ENCODE measurements around the gene LRRIQ3. TPM values are rescaled to one million over a fixed set of nuclear protein-coding genes. Genes with fewer than 3 reads are reported as not detected.

The LRRIQ3 gene
- total RNA-seq, 1 experiment from 2014 or later: 0.26 TPM

DNA sequence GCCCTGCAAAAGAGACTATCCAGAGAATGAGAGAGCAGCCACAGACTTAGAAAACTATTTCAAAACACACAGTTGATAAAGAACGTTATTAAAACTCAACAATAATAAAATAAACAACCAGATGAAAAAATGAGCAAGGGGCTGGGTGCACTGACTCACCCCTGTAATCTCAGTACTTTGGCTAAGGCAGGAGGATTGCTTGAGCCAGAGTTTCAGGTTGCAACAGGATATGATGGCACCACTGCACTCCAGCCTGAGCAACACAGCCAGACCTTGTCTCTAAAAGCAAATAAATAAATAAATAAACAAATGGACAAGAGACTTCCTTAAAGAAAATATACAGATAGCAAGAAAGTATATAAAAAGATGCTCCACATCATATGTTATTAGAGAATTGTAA, 144.6 kb downstream of the LRRIQ3 start:
- H3K18ac ChIP-seq (ENCODE audit: insufficient read length, low read depth, low read length): no peak overlapping the region
- no peak overlapping the region for H2BK12ac ChIP-seq (ENCODE audit: insufficient read length, low read depth, low read length)
- TF ChIP-seq CTCF (conservative IDR thresholded peaks at IDR 0.05): no peak
- no peak overlapping the region for H3K9ac ChIP-seq (ENCODE audit: extremely low read depth, insufficient read length, low read length)
- no peak overlapping the region for H3K14ac ChIP-seq (ENCODE audit: insufficient read depth, low read length)
- H2BK20ac ChIP-seq (ENCODE audit: low read depth, low read length, poor library complexity, severe bottlenecking): no peak overlapping the region
- DNase-seq: no peak
- H2BK15ac ChIP-seq (ENCODE audit: low read depth, low read length): no peak overlapping the region
- H4K5ac ChIP-seq (ENCODE audit: insufficient read length, low read depth, low read length): no peak overlapping the region
- H3K27ac ChIP-seq (ENCODE audit: insufficient read length, low read depth, low read length): no peak overlapping the region
- no peak overlapping the region for H2BK120ac ChIP-seq (ENCODE audit: low read depth, low read length, poor library complexity, severe bottlenecking)
- H3K4me2 ChIP-seq (ENCODE audit: insufficient read depth, insufficient read length, low read length): no peak overlapping the region
- no peaks in the 10 kb centered on the region for H3K79me1 ChIP-seq (ENCODE audit: insufficient read depth, low read depth, low read length, poor library complexity, severe bottlenecking)
- no peaks in the 10 kb centered on the region for H4K20me1 ChIP-seq (ENCODE audit: control insufficient read depth, insufficient read depth, insufficient read length)
- no peaks in the 10 kb centered on the region for H3K4me1 ChIP-seq (ENCODE audit: insufficient read depth, low read length)
- H3K9me3 ChIP-seq (ENCODE audit: control insufficient read depth, low read depth, low read length): no peaks in the 10 kb centered on the region
- H3K56ac ChIP-seq (ENCODE audit: insufficient read length, low read depth, low read length): no peak overlapping the region
- H4K91ac ChIP-seq (ENCODE audit: insufficient read length, low read depth, low read length): no peak overlapping the region
- no CpG with 5 or more reads among the region's 1 CpG for WGBS (ENCODE audit: extremely low coverage, insufficient read length, low lambda C conversion rate)
- no peaks in the 10 kb centered on the region for H3K27me3 ChIP-seq (ENCODE audit: insufficient read depth, low read length)
- H3K79me2 ChIP-seq (ENCODE audit: insufficient read depth, low read length): no peaks in the 10 kb centered on the region
- no peaks in the 10 kb centered on the region for H3K36me3 Mint-ChIP-seq (ENCODE audit: insufficient read depth in 1 of 3, low read depth in 3 of 3)
- H2AFZ ChIP-seq (ENCODE audit: low read length): no peak overlapping the region
- H3K23ac ChIP-seq (ENCODE audit: insufficient read length, low read depth, low read length): no peak overlapping the region
- H3K4me1 Mint-ChIP-seq: peaks cover 2% of the 10 kb centered on the region in 2 experiments; a peak in 3 of 4 replicates
- no peak overlapping the region for H2BK5ac ChIP-seq (ENCODE audit: insufficient read length, low read length)
- H3K4ac ChIP-seq (ENCODE audit: low read depth, low read length): no peak overlapping the region
- H3T11ph ChIP-seq (ENCODE audit: low read length): no peak overlapping the region
- H3K4me3 Mint-ChIP-seq: no peak overlapping the region
- H4K8ac ChIP-seq (replicated peaks; ENCODE audit: insufficient read length, low read depth, low read length): no peak overlapping the region
- H3K23me2 ChIP-seq (ENCODE audit: insufficient read length, low read depth, low read length, poor library complexity, severe bottlenecking): no peaks in the 10 kb centered on the region
- H2AK5ac ChIP-seq (ENCODE audit: insufficient read length, low read length): no peak overlapping the region
- no peaks in the 10 kb centered on the region for H3K27me3 Mint-ChIP-seq (ENCODE audit: low read depth)
- no peak overlapping the region; a peak in 1 of 7 replicates for H3K27ac Mint-ChIP-seq
- H3K9me3 Mint-ChIP-seq: no peaks in the 10 kb centered on the region

Measured in H9 (cell line).